HEK293 (cell line): ENCODE measurements around the gene ZNF423.

ENCODE experiments used
- CTCF ChIA-PET: fragments of 350-600 bp; formaldehyde crosslinking; extraction: SDS; loops from one replicate; lab custom pipeline; 2021; ENCODE audit warnings: antibody characterized with exemption; lab: Yijun Ruan, JAX
- POLR2A ChIA-PET: fragments of 300-600 bp; formaldehyde crosslinking; extraction: SDS; loops from one replicate; lab custom pipeline; 2020; ENCODE audit warnings: antibody characterized with exemption, inconsistent platforms; lab: Yijun Ruan, JAX
- H3K27ac ChIP-seq: fragments of 200-500 bp; sonication (Bioruptor generic); 2 replicates; pipeline ENCODE4 v1.5.1; 2014; ENCODE audit warnings: low read depth, low read length, control low read depth, inconsistent platforms; ENCODE audit errors: extremely low read depth
- H3K36me3 ChIP-seq, 2 experiments: fragments of 200-500 bp in 1 of 2; sonication (Bioruptor generic) in 1 of 2; 1 replicate in 1 of 2; 2 replicates in 1 of 2; pipeline ENCODE4 v1.5.1; 2014 to 2017; ENCODE audit warnings: inconsistent platforms in 2 of 2, low read length in 2 of 2; ENCODE audit not compliant: control insufficient read depth in 2 of 2, insufficient read depth in 1 of 2
- H3K4me1 ChIP-seq: fragments of 200-500 bp; sonication (Bioruptor generic); 2 replicates; pipeline ENCODE4 v1.5.1; 2014; ENCODE audit warnings: mild to moderate bottlenecking, low read length, inconsistent platforms; ENCODE audit not compliant: control insufficient read depth, insufficient read depth
- H3K4me3 ChIP-seq: 2 replicates; pipeline ENCODE4 v1.5.1; 2011; ENCODE audit warnings: low read depth, mild to moderate bottlenecking, control low read depth, low read length, moderate library complexity
- H3K9me3 ChIP-seq: fragments of 200-500 bp; sonication (Bioruptor generic); 2 replicates; pipeline ENCODE4 v1.5.1; 2014; ENCODE audit warnings: low read depth, low read length, inconsistent platforms; ENCODE audit not compliant: control insufficient read depth, insufficient read depth
- YY2 ChIP-seq: fragments of 450-650 bp; formaldehyde crosslinking; IDR thresholded peaks from 2 replicates; pipeline ENCODE4 v1.5.1; 2016; ENCODE audit warnings: missing biosample characterization, missing genetic modification characterization
- ZFHX2 ChIP-seq: fragments of 450-650 bp; formaldehyde crosslinking; conservative IDR thresholded peaks from 2 replicates; pipeline ENCODE4 v1.5.1; 2016; ENCODE audit warnings: missing biosample characterization, missing genetic modification characterization
- ZNF16 ChIP-seq: fragments of 450-650 bp; formaldehyde crosslinking; IDR thresholded peaks from 2 replicates; pipeline ENCODE4 v1.5.1; 2016; ENCODE audit warnings: low read depth, missing biosample characterization, missing genetic modification characterization
- ZNF184 ChIP-seq: fragments of 450-650 bp; IDR thresholded peaks from 2 replicates; pipeline ENCODE4 v1.5.1; 2018; ENCODE audit warnings: missing biosample characterization, mild to moderate bottlenecking, missing genetic modification characterization
- ZNF341 ChIP-seq: fragments of 450-650 bp; formaldehyde crosslinking; IDR thresholded peaks from 2 replicates; pipeline ENCODE4; 2016; ENCODE audit warnings: low read depth, missing biosample characterization, missing genetic modification characterization
- ZNF37A ChIP-seq: fragments of 450-650 bp; IDR thresholded peaks from 2 replicates; pipeline ENCODE4 v1.5.1; 2018; ENCODE audit warnings: missing biosample characterization, missing genetic modification characterization
- ZNF596 ChIP-seq: fragments of 450-650 bp; IDR thresholded peaks from 2 replicates; pipeline ENCODE4 v1.5.0; 2018; ENCODE audit warnings: missing biosample characterization, mild to moderate bottlenecking, missing genetic modification characterization, moderate library complexity
- ZNF701 ChIP-seq: fragments of 450-650 bp; formaldehyde crosslinking; IDR thresholded peaks from 2 replicates; pipeline ENCODE4 v1.5.1; 2016; ENCODE audit warnings: missing biosample characterization, missing genetic modification characterization
- TF ChIP-seq, protein P1 (sequence below): fragments of 450-650 bp; formaldehyde crosslinking; IDR thresholded peaks from 2 replicates; pipeline ENCODE4 v1.5.0; 2017; ENCODE audit warnings: missing biosample characterization, missing genetic modification characterization, borderline replicate concordance
- TF ChIP-seq, protein P2 (sequence below): fragments of 450-650 bp; formaldehyde crosslinking; IDR thresholded peaks from 2 replicates; pipeline ENCODE4 v1.5.1; 2017; ENCODE audit warnings: missing biosample characterization, missing genetic modification characterization
- TF ChIP-seq, protein P3 (sequence below): fragments of 450-650 bp; formaldehyde crosslinking; IDR thresholded peaks from 2 replicates; pipeline ENCODE4 v1.5.1; 2017; ENCODE audit warnings: missing biosample characterization, missing genetic modification characterization
- TF ChIP-seq, protein P4 (sequence below): sonication (generic); formaldehyde crosslinking; IDR thresholded peaks from 2 replicates; pipeline ENCODE4 v1.8.1; 2022; ENCODE audit warnings: mild to moderate bottlenecking, moderate library complexity, missing genetic modification reagents
- TF ChIP-seq, protein P5 (sequence below): IDR thresholded peaks from 2 replicates; pipeline ENCODE4 v1.6.1; 2011; ENCODE audit warnings: mild to moderate bottlenecking, low read depth, low read length, borderline replicate concordance

Gene ZNF423

DNA sequence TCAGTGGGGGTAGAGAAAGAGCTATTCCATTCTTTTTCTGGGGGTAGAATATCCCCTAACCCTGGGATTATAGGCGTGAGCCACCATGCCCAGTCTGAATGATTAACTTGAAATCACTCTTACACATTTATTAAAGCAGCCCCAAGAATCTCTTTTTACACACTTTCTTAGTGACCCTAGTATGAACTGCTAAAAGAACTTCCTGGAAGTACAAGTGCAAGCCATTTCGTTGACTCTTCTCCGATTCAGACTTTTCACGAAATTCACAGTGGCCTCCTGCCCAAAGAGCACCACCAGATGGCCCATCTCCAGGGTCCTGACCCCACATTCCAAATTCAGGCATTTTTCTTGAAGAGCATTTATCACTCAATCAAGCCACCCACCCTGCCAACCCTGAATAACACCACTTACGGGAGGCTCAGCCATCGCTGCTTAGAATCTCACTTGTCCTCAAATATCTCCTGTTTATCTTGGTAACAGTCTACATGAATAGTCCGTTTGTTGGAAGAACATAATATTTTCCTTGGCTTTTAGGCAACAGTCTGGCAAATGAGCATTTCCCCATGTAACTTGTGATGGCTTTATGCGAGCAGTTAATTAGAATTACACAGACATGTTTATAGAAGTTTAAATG, 28.0 kb downstream of the ZNF423 start (continued):
- TF ChIP-seq YY2, result no peak
- no peak for TF ChIP-seq ZNF596 (tag by site-specific recombination)
- TF ChIP-seq, protein P1, sequence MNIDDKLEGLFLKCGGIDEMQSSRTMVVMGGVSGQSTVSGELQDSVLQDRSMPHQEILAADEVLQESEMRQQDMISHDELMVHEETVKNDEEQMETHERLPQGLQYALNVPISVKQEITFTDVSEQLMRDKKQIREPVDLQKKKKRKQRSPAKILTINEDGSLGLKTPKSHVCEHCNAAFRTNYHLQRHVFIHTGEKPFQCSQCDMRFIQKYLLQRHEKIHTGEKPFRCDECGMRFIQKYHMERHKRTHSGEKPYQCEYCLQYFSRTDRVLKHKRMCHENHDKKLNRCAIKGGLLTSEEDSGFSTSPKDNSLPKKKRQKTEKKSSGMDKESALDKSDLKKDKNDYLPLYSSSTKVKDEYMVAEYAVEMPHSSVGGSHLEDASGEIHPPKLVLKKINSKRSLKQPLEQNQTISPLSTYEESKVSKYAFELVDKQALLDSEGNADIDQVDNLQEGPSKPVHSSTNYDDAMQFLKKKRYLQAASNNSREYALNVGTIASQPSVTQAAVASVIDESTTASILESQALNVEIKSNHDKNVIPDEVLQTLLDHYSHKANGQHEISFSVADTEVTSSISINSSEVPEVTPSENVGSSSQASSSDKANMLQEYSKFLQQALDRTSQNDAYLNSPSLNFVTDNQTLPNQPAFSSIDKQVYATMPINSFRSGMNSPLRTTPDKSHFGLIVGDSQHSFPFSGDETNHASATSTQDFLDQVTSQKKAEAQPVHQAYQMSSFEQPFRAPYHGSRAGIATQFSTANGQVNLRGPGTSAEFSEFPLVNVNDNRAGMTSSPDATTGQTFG, result no peak
- TF ChIP-seq ZNF37A, result no peak

DNA sequence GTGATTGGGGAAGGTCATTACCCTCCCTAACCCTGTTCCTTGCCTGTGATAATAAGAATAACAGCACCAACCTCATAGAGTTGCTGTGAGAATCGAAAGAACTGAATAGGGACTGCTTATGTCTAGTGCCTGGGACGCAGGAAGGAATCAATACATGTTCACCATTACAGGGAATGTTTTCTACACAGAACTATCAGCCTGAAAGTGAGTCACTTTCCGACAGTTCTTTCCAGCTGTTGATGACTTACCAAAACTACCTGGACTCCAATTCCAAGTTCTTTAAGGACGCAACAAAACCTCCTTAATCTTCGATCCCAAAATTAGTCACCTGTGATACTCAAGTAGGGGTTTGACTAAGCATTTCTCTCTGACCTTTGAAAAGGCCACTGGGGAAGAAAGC, 29.4 kb downstream of the ZNF423 start:
- Histone ChIP-seq H3K27ac (no peak overlapping the region), H3K4me1 (no peaks in the 10 kb centered on the region), H3K9me3 (no peaks in the 10 kb centered on the region), H3K36me3 (no peaks in the 10 kb centered on the region), H3K4me3 (no peak overlapping the region)
- ChIA-PET CTCF (no interaction called here), POLR2A (no interaction called here)
- TF ChIP-seq, protein P2, sequence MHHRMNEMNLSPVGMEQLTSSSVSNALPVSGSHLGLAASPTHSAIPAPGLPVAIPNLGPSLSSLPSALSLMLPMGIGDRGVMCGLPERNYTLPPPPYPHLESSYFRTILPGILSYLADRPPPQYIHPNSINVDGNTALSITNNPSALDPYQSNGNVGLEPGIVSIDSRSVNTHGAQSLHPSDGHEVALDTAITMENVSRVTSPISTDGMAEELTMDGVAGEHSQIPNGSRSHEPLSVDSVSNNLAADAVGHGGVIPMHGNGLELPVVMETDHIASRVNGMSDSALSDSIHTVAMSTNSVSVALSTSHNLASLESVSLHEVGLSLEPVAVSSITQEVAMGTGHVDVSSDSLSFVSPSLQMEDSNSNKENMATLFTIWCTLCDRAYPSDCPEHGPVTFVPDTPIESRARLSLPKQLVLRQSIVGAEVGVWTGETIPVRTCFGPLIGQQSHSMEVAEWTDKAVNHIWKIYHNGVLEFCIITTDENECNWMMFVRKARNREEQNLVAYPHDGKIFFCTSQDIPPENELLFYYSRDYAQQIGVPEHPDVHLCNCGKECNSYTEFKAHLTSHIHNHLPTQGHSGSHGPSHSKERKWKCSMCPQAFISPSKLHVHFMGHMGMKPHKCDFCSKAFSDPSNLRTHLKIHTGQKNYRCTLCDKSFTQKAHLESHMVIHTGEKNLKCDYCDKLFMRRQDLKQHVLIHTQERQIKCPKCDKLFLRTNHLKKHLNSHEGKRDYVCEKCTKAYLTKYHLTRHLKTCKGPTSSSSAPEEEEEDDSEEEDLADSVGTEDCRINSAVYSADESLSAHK, result no peak
- no peak for TF ChIP-seq ZNF184
- no peak for TF ChIP-seq ZNF16 (tag by site-specific recombination)
- no peak for TF ChIP-seq ZNF701 (tag by site-specific recombination)
- TF ChIP-seq ZNF341, result no peak
- no peak for TF ChIP-seq ZFHX2 (tag by site-specific recombination)

DNA sequence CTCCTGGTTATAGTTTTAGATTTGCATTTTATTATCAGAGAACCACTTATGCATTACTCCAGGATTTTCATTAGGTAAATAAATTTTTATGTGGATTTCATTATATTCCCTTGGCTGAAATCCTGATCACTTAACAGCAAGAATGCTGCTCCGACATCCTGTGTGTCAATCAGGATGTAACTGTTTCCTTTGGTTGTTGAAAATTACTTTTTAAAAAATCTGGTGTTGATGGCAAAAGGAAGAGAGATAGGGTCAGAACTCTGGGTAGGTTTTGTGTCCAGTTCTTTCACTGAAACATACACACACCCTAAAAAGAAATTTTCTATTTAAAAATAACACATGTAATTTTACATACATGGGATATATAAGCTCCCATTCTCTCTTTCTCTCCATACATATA, 30.9 kb downstream of the ZNF423 start:
- no peaks in the 10 kb centered on the region for H3K4me1 ChIP-seq
- H3K4me3 ChIP-seq, result no peak overlapping the region
- H3K27ac ChIP-seq, result no peak overlapping the region
- CTCF ChIA-PET, result no interaction called here
- H3K9me3 ChIP-seq, result no peaks in the 10 kb centered on the region
- TF ChIP-seq, protein P3, sequence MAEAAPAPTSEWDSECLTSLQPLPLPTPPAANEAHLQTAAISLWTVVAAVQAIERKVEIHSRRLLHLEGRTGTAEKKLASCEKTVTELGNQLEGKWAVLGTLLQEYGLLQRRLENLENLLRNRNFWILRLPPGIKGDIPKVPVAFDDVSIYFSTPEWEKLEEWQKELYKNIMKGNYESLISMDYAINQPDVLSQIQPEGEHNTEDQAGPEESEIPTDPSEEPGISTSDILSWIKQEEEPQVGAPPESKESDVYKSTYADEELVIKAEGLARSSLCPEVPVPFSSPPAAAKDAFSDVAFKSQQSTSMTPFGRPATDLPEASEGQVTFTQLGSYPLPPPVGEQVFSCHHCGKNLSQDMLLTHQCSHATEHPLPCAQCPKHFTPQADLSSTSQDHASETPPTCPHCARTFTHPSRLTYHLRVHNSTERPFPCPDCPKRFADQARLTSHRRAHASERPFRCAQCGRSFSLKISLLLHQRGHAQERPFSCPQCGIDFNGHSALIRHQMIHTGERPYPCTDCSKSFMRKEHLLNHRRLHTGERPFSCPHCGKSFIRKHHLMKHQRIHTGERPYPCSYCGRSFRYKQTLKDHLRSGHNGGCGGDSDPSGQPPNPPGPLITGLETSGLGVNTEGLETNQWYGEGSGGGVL, result no peak
- TF ChIP-seq ZNF16 (tag by site-specific recombination), result no peak
- TF ChIP-seq, protein P4, sequence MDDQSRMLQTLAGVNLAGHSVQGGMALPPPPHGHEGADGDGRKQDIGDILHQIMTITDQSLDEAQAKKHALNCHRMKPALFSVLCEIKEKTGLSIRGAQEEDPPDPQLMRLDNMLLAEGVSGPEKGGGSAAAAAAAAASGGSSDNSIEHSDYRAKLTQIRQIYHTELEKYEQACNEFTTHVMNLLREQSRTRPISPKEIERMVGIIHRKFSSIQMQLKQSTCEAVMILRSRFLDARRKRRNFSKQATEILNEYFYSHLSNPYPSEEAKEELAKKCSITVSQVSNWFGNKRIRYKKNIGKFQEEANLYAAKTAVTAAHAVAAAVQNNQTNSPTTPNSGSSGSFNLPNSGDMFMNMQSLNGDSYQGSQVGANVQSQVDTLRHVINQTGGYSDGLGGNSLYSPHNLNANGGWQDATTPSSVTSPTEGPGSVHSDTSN (CRISPR knock-in tag), result no peak
- TF ChIP-seq, protein P5, sequence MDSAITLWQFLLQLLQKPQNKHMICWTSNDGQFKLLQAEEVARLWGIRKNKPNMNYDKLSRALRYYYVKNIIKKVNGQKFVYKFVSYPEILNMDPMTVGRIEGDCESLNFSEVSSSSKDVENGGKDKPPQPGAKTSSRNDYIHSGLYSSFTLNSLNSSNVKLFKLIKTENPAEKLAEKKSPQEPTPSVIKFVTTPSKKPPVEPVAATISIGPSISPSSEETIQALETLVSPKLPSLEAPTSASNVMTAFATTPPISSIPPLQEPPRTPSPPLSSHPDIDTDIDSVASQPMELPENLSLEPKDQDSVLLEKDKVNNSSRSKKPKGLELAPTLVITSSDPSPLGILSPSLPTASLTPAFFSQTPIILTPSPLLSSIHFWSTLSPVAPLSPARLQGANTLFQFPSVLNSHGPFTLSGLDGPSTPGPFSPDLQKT, result no peak
- TF ChIP-seq, all 188 proteins: peak for 0
- H3K36me3 ChIP-seq, result no peaks in the 10 kb centered on the region
- POLR2A ChIA-PET, result interaction anchor here (0.6 kb wide), 1 partner anchor 21 kb away, joined by 6 read pairs; no protein-coding TSS in a partner anchor
